Activated CD4-positive, alpha-beta T cell treated with anti-CD3 and anti-CD28 coated beads, Interleukin-2, amount 50 U/mL, for 4 hours (primary cell): ENCODE measurements around the gene PXMP2.
"Not testable (repeated sequence)": the region's sequence is repeated elsewhere in the genome, so short reads cannot be mapped to it uniquely, and the experiment has no call there.

Source experiments
- DNase-seq, 2 experiments: peaks; one replicate each; pipeline ENCODE4 v3.0.0-alpha.2; 2020

The PXMP2 gene

GRCh38 chr12:132724506-132725241 lies 37.3 kb downstream of the PXMP2 start:
- DNase-seq = no peak

- DNase-seq = no peak
Observed at GRCh38 chr12:132726386-132726785, 39.0 kb downstream of the PXMP2 start.

- no peak for DNase-seq
Observed at GRCh38 chr12:132727091-132727794, 39.9 kb downstream of the PXMP2 start.

GRCh38 chr12:132728502-132728901 lies 41.1 kb downstream of the PXMP2 start:
- no peak for DNase-seq

GRCh38 chr12:132729541-132730320 lies 42.3 kb downstream of the PXMP2 start:
- no peak for DNase-seq

- no peak for DNase-seq
Observed at GRCh38 chr12:132730353-132730752, 43.0 kb downstream of the PXMP2 start.

- no peak for DNase-seq
Observed at GRCh38 chr12:132731574-132731973, 44.2 kb downstream of the PXMP2 start.

GRCh38 chr12:132734206-132734605 lies 46.8 kb downstream of the PXMP2 start:
- DNase-seq = no peak

GRCh38 chr12:132735496-132735895 lies 48.1 kb downstream of the PXMP2 start:
- DNase-seq = no peak

- DNase-seq = no peak
Observed at GRCh38 chr12:132736378-132736777, 49.0 kb downstream of the PXMP2 start.

- no peak for DNase-seq
Observed at GRCh38 chr12:132736913-132737312, 49.5 kb downstream of the PXMP2 start.

- DNase-seq = no peak
Observed at GRCh38 chr12:132739600-132740312, 52.4 kb downstream of the PXMP2 start.

- no peak for DNase-seq
Observed at GRCh38 chr12:132740313-132740646, 52.9 kb downstream of the PXMP2 start.

- no peak for DNase-seq
Observed at GRCh38 chr12:132740652-132741051, 53.3 kb downstream of the PXMP2 start.

GRCh38 chr12:132741620-132742019 lies 54.2 kb downstream of the PXMP2 start:
- no peak for DNase-seq

- no peak for DNase-seq
Observed at GRCh38 chr12:132743831-132744230, 56.4 kb downstream of the PXMP2 start.

- DNase-seq = no peak
Observed at GRCh38 chr12:132746613-132747012, 59.2 kb downstream of the PXMP2 start.

GRCh38 chr12:132747395-132747794 lies 60.0 kb downstream of the PXMP2 start:
- DNase-seq = no peak

- DNase-seq = no peak
Observed at GRCh38 chr12:132747896-132748295, 60.5 kb downstream of the PXMP2 start.

GRCh38 chr12:132748319-132748718 lies 60.9 kb downstream of the PXMP2 start:
- no peak for DNase-seq

GRCh38 chr12:132753670-132754069 lies 66.3 kb downstream of the PXMP2 start:
- not testable (repeated sequence) for DNase-seq

- no peak for DNase-seq
Observed at GRCh38 chr12:132754160-132754932, 67.0 kb downstream of the PXMP2 start.
